ENCODE results near the gene IGSF8. TPM values are rescaled to one million over a fixed set of nuclear protein-coding genes. Genes with fewer than 3 reads are reported as not detected.

Gene IGSF8
- total RNA-seq, 1 donor from 2014 or later, result 33.2 TPM

DNA sequence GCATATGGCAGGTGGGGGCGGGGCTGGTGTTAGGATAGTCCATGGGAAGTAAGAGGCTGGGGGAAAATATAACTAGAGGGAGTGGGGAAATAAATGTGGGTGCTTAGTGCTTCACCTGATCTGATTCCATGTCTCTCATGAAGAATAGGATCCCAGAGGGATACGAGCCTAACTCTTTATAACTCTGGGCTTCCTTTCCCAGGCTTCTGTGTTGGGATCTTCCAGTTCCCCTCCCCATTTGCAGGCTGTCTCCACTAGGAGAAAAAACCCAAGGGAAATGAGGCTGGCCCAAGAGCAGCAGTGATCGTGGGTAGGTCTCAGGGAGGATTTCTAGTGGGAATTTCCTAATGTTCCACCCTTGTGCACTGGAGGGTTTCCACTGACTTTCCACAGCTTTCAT, 15.5 kb downstream of the IGSF8 start:
- Mint-ChIP-seq H3K27ac (no peak overlapping the region), H3K27me3 (ENCODE audit: low read depth) (peaks cover 72% of the 10 kb centered on the region), H3K4me1 (no peaks in the 10 kb centered on the region), H3K36me3 (peaks cover 5% of the 10 kb centered on the region), H3K4me3 (peak overlapping the region; percentile 38), H3K9me3 (no peaks in the 10 kb centered on the region)
- TF ChIP-seq, protein P1, sequence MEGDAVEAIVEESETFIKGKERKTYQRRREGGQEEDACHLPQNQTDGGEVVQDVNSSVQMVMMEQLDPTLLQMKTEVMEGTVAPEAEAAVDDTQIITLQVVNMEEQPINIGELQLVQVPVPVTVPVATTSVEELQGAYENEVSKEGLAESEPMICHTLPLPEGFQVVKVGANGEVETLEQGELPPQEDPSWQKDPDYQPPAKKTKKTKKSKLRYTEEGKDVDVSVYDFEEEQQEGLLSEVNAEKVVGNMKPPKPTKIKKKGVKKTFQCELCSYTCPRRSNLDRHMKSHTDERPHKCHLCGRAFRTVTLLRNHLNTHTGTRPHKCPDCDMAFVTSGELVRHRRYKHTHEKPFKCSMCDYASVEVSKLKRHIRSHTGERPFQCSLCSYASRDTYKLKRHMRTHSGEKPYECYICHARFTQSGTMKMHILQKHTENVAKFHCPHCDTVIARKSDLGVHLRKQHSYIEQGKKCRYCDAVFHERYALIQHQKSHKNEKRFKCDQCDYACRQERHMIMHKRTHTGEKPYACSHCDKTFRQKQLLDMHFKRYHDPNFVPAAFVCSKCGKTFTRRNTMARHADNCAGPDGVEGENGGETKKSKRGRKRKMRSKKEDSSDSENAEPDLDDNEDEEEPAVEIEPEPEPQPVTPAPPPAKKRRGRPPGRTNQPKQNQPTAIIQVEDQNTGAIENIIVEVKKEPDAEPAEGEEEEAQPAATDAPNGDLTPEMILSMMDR (IDR thresholded peaks at IDR 0.05; ENCODE audit: unreplicated experiment), result no peak
- no peak for DNase-seq (ENCODE audit: low spot score in 2 of 2, unreplicated experiment in 2 of 2)

DNA sequence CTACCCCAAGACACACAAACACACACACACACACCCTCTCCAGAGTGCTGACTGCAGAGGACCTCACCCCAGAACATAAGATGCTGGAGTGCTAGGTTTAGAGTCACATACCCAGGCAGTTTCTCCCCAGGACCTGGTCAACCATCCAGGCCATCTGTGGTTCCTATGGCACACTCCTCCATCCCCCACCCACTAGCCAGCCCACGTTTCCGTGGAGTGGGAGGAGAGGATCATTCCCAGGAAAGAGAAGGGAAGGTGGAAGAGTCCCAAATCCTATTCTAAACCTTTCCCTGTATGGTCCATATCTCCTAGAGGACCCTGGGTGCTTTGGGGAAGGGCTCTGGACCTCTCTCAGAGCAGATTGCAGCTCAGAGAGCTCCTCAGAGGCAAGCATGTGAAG, 15.9 kb downstream of the IGSF8 start:
- Mint-ChIP-seq H3K4me1 (no peaks in the 10 kb centered on the region), H3K36me3 (peaks cover 5% of the 10 kb centered on the region), H3K27me3 (ENCODE audit: low read depth) (peaks cover 73% of the 10 kb centered on the region), H3K4me3 (no peak overlapping the region), H3K27ac (no peak overlapping the region), H3K9me3 (no peaks in the 10 kb centered on the region)
- TF ChIP-seq, protein P1 (IDR thresholded peaks at IDR 0.05; ENCODE audit: unreplicated experiment), result no peak
- no peak for DNase-seq (ENCODE audit: low spot score in 2 of 2, unreplicated experiment in 2 of 2)

DNA sequence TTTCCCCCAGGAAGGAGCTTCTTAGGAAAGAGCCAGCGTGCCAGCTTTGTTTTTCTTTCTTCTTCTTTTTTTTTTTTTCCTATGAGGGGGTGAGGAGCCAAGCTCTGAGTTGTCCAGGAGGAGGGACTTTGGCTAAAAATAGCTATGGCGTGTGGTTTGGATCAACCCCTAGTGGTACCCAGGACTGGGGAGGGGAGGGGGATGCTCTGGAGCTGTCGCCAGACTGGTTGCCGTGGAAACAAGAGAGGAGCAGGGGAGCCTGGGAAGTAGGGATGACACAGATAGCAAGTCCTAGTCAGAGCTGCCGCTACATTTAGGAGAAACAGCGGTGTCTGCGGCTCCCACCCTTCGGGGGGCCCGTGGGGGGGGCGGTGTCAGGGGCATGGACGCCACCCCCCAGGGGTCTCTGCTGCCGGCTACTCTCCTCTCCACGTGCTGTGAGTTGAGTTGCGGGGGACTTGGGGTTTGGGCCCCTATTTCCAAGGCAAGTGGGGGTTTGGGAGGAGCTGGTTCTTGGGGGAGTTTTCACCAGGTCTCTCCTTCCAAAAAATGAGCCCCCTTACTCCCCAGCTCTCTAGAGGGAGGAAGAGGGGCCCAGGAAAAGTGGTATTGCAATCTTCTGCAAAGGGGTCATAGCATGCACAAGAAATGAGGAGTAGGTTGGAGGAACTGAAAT, 17.0 kb downstream of the IGSF8 start, which contains the start of gene KCNJ9:
KCNJ9 (plus strand) TSS at position 278 of the 676 bp plus-strand sequence. CDS start 2,493 bp downstream, outside the sequence.
- TF ChIP-seq, protein P1 (IDR thresholded peaks at IDR 0.05; ENCODE audit: unreplicated experiment), result no peak
- H3K4me3 Mint-ChIP-seq, result no peak within 1 kb of the TSS
- no peak within 1 kb of the TSS for H3K27ac Mint-ChIP-seq
- no peaks in the 10 kb centered on the region for H3K36me3 Mint-ChIP-seq
- DNase-seq (ENCODE audit: low spot score in 2 of 2, unreplicated experiment in 2 of 2), result no peak
- H3K9me3 Mint-ChIP-seq, result no peaks in the 10 kb centered on the region
- peaks cover 80% of the 10 kb centered on the region for H3K27me3 Mint-ChIP-seq (ENCODE audit: low read depth)
- no peaks in the 10 kb centered on the region for H3K4me1 Mint-ChIP-seq

GRCh38 chr1:160080381-160081100, 17.9 kb downstream of the IGSF8 start:
- no peak overlapping the region for H3K27ac Mint-ChIP-seq
- H3K27me3 Mint-ChIP-seq (ENCODE audit: low read depth), result peaks cover 79% of the 10 kb centered on the region
- H3K9me3 Mint-ChIP-seq, result no peaks in the 10 kb centered on the region
- no peaks in the 10 kb centered on the region for H3K36me3 Mint-ChIP-seq
- DNase-seq (ENCODE audit: low spot score in 2 of 2, unreplicated experiment in 2 of 2), result no peak
- H3K4me1 Mint-ChIP-seq, result no peaks in the 10 kb centered on the region
- H3K4me3 Mint-ChIP-seq, result no peak overlapping the region
- TF ChIP-seq, protein P1 (IDR thresholded peaks at IDR 0.05; ENCODE audit: unreplicated experiment), result no peak

GRCh38 chr1:160079448-160079847, 19.0 kb downstream of the IGSF8 start:
- Mint-ChIP-seq H3K4me3 (no peak overlapping the region), H3K27me3 (ENCODE audit: low read depth) (peaks cover 82% of the 10 kb centered on the region)
- TF ChIP-seq, protein P1 (IDR thresholded peaks at IDR 0.05; ENCODE audit: unreplicated experiment), result no peak

More at GRCh38 chr1:160079448-160079847, 19.0 kb downstream of the IGSF8 start:
- Mint-ChIP-seq H3K9me3 (no peaks in the 10 kb centered on the region), H3K4me1 (no peaks in the 10 kb centered on the region), H3K27ac (no peak overlapping the region), H3K36me3 (no peaks in the 10 kb centered on the region)
- DNase-seq (ENCODE audit: low spot score in 2 of 2, unreplicated experiment in 2 of 2), result no peak

All from mesothelial cell of epicardium (in vitro differentiated cells).